ENCODE measurements around the gene NAA20. TPM values are rescaled to one million over a fixed set of nuclear protein-coding genes. Genes with fewer than 3 reads are reported as not detected.

The NAA20 gene
- total RNA-seq: 100 to 1,000 TPM; 110 to 111 TPM

- POLR2A ChIA-PET: interaction anchor here (2.0 kb wide), 1 partner anchor 36 kb away, joined by 7 read pairs; the partner anchor contains the start of gene CFAP61
- CTCF ChIA-PET: interaction anchor here (0.6 to 1.3 kb wide), 3 partner anchors 13 to 63 kb away, joined by 3 to 4 read pairs (median 3); partner anchors contain the start of genes CFAP61 and CRNKL1
Observed at GRCh38 chr20:20017001-20017843, at the start of gene NAA20. NAA20 (plus strand) TSS chr20:20017362; CDS start chr20:20017397, 35 bp downstream.

GRCh38 chr20:19967445-19967844 is 49.7 kb upstream of the NAA20 start:
- CTCF ChIA-PET: no interaction called here
- POLR2A ChIA-PET: no interaction called here

GRCh38 chr20:19968028-19968427 is 49.1 kb upstream of the NAA20 start:
- ChIA-PET POLR2A (interaction anchor here (0.7 kb wide), 1 partner anchor 8 kb away, joined by 3 read pairs; no protein-coding TSS in a partner anchor), CTCF (no interaction called here)

GRCh38 chr20:19968466-19969073 is 48.6 kb upstream of the NAA20 start:
- ChIA-PET POLR2A (interaction anchor here (0.7 kb wide), 1 partner anchor 8 kb away, joined by 3 read pairs; no protein-coding TSS in a partner anchor), CTCF (no interaction called here)

GRCh38 chr20:19969106-19969505 is 48.1 kb upstream of the NAA20 start:
- CTCF ChIA-PET: no interaction called here
- POLR2A ChIA-PET: interaction anchor here (0.7 kb wide), 1 partner anchor 7 kb away, joined by 3 read pairs; no protein-coding TSS in a partner anchor

GRCh38 chr20:19969507-19970255 is 47.5 kb upstream of the NAA20 start:
- CTCF ChIA-PET: no interaction called here
- POLR2A ChIA-PET: no interaction called here

- ChIA-PET POLR2A (no interaction called here), CTCF (no interaction called here)
Observed at GRCh38 chr20:19970256-19970765, 46.9 kb upstream of the NAA20 start.

- ChIA-PET CTCF (no interaction called here), POLR2A (no interaction called here)
Observed at GRCh38 chr20:19971116-19971515, 46.0 kb upstream of the NAA20 start.

- CTCF ChIA-PET: no interaction called here
- POLR2A ChIA-PET: no interaction called here
Observed at GRCh38 chr20:19973961-19974629, 43.1 kb upstream of the NAA20 start.

GRCh38 chr20:19974630-19975435 is 42.3 kb upstream of the NAA20 start:
- ChIA-PET CTCF (no interaction called here), POLR2A (no interaction called here)

GRCh38 chr20:19975436-19975799 is 41.7 kb upstream of the NAA20 start:
- CTCF ChIA-PET: no interaction called here

GRCh38 chr20:19975901-19976300 is 41.3 kb upstream of the NAA20 start:
- POLR2A ChIA-PET: no interaction called here
- CTCF ChIA-PET: no interaction called here

More at GRCh38 chr20:19975436-19975799, 41.7 kb upstream of the NAA20 start:
- POLR2A ChIA-PET: no interaction called here

GRCh38 chr20:19976595-19977372 is 40.4 kb upstream of the NAA20 start:
- POLR2A ChIA-PET: interaction anchor here (0.6 kb wide), 2 partner anchors 8 to 401 kb away, joined by 3 to 6 read pairs; no protein-coding TSS in a partner anchor
- CTCF ChIA-PET: interaction anchor here (0.6 to 0.9 kb wide), 2 partner anchors 13 to 28 kb away, joined by 3 to 4 read pairs; no protein-coding TSS in a partner anchor

- ChIA-PET POLR2A (interaction anchor here (0.6 kb wide), 1 partner anchor 401 kb away, joined by 6 read pairs; no protein-coding TSS in a partner anchor), CTCF (interaction anchor here (0.6 to 0.9 kb wide), 2 partner anchors 12 to 27 kb away, joined by 3 to 4 read pairs; no protein-coding TSS in a partner anchor)
Observed at GRCh38 chr20:19977373-19977770, 39.8 kb upstream of the NAA20 start.

- CTCF ChIA-PET: no interaction called here
- POLR2A ChIA-PET: no interaction called here
Observed at GRCh38 chr20:19978511-19979210, 38.5 kb upstream of the NAA20 start.

- CTCF ChIA-PET: no interaction called here
- POLR2A ChIA-PET: no interaction called here
Observed at GRCh38 chr20:19981031-19981451, 36.1 kb upstream of the NAA20 start.

GRCh38 chr20:19986419-19986818 is 30.7 kb upstream of the NAA20 start:
- ChIA-PET CTCF (no interaction called here), POLR2A (no interaction called here)

Measured in activated CD8-positive, alpha-beta memory T cell treated with anti-CD3 and anti-CD28 coated beads for 36 hours (primary cell).